AG04450 (cell line): ENCODE results near the gene GRID1. TPM values are rescaled to one million over a fixed set of nuclear protein-coding genes. Genes with fewer than 3 reads are reported as not detected.

Source experiments
- CTCF ChIA-PET: fragments of 300-600, 350-600 bp; formaldehyde crosslinking; extraction: SDS; loops from one replicate; lab custom pipeline; 2022; ENCODE audit warnings: antibody characterized with exemption, inconsistent platforms; lab: Charles Lee
- POLR2A ChIA-PET: fragments of 350-600 bp; formaldehyde crosslinking; extraction: SDS; loops from one replicate; lab custom pipeline; 2021; ENCODE audit warnings: antibody characterized with exemption, inconsistent platforms; lab: Yijun Ruan, JAX
- DNase-seq: peaks from one replicate; pipeline ENCODE4 v3.0.0-alpha.2; 2011; ENCODE audit warnings: low read depth, low spot score
- H3K27ac ChIP-seq: one replicate; pipeline ENCODE4 v1.5.1; 2012; ENCODE audit warnings: low read depth, low read length, control low read depth
- H3K27me3 ChIP-seq: one replicate; pipeline ENCODE4 v1.6.0; 2012; ENCODE audit warnings: low read length; ENCODE audit not compliant: control insufficient read depth, insufficient read depth
- H3K4me3 ChIP-seq: 2 replicates; pipeline ENCODE4 v1.5.1; 2011; ENCODE audit warnings: mild to moderate bottlenecking, low read depth, low read length, control low read depth
- H3K9me3 ChIP-seq: 2 replicates; pipeline ENCODE4 v1.5.1; 2012; ENCODE audit warnings: low read length; ENCODE audit not compliant: control insufficient read depth, insufficient read depth
- polyA plus RNA-seq: library from polyadenylated mRNA; depleted of rRNA; stranded (reverse); fragments of >200 nt; gene quantifications from 2 replicates; pipeline ENCODE4 v1.2.3, GENCODE V29; 2011
- TF ChIP-seq, protein P1 (sequence below): IDR thresholded peaks from 2 replicates; pipeline ENCODE4 v1.5.1; 2011; ENCODE audit warnings: low read depth, low read length, control low read depth, inconsistent platforms

GRID1 gene
- polyA plus RNA-seq, 1 experiment = not detected

DNA sequence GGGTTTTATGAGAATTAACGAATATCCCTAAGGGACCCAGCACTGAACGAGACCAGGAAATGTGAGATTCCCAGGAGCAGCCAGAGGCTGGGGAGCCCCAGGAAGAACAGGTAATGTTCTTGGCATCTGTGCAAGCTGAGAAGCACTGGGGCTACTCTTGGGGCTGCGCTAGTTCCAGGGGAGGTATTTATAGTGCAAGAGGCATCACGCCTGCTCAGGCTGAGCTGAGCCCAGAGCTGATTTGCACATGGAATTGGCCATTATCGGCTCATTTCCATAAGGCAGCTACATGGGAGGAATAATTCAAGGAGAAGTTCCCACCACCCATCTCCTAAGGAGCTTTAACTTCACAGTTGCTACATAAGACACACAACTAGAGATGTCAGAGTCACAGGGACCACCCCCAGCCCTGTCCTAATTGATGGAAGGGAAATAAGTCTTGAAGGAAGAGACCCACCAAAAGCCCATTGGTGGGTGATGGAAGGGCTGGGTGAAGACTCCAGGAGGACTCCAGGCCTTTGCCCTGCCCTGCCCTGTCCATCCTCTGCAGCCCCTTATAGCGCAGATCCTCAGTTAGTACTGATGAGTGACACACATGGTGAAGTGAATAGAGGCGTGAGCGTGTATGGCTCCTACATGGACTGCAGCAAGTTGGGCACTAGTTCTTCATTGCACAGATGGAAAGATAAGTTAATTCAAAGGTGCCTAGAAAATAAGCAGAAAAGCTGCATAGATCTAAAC lies 178.9 kb downstream of the GRID1 start:
- ChIA-PET POLR2A (no interaction called here), CTCF (no interaction called here)
- no peak for DNase-seq
- TF ChIP-seq, protein P1, sequence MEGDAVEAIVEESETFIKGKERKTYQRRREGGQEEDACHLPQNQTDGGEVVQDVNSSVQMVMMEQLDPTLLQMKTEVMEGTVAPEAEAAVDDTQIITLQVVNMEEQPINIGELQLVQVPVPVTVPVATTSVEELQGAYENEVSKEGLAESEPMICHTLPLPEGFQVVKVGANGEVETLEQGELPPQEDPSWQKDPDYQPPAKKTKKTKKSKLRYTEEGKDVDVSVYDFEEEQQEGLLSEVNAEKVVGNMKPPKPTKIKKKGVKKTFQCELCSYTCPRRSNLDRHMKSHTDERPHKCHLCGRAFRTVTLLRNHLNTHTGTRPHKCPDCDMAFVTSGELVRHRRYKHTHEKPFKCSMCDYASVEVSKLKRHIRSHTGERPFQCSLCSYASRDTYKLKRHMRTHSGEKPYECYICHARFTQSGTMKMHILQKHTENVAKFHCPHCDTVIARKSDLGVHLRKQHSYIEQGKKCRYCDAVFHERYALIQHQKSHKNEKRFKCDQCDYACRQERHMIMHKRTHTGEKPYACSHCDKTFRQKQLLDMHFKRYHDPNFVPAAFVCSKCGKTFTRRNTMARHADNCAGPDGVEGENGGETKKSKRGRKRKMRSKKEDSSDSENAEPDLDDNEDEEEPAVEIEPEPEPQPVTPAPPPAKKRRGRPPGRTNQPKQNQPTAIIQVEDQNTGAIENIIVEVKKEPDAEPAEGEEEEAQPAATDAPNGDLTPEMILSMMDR = no peak
- Histone ChIP-seq H3K9me3 (no peaks in the 10 kb centered on the region), H3K4me3 (no peak overlapping the region), H3K27ac (no peak overlapping the region), H3K27me3 (no peaks in the 10 kb centered on the region)

DNA sequence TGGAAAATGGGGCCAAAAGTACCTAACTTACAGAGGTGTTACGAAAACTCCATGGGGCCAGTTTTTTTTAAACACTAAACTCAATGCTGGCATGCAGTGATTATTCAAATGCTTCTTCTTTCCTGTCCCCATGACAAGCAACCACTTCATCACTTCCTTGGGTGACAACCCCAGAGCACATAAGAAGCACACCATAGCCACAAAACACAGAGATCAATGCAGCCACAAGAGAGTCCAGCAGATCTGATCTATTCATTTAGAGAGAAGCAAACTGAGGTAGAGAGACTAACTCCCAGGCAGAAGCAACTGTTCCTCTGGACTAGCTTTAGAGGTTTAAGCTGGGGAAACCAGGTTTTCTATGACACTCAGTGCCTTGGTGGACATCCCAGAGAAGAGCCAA lies 180.0 kb downstream of the GRID1 start:
- Histone ChIP-seq H3K4me3 (no peak overlapping the region), H3K27me3 (no peaks in the 10 kb centered on the region), H3K9me3 (no peaks in the 10 kb centered on the region), H3K27ac (no peak overlapping the region)
- ChIA-PET POLR2A (no interaction called here), CTCF (no interaction called here)
- TF ChIP-seq, protein P1 = no peak
- DNase-seq = no peak

DNA sequence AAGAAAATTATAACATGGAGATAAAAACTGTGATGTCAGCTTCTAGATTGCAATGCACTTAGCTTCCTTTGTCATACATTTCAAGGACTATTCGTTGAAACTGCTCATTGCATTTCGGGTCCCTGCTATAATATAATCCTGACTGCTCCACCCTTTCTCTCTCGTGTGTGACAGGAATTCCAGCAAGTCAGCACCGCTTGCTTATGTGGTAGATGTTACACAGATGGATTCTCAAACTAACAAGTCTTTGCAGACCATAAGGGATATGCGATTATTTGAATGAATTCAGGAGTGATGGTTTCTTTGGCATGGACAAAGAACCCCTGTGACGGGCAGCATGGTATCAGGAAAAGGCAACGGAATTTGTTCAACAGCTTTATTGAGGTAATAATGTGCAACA lies 184.0 kb downstream of the GRID1 start:
- no peak overlapping the region for H3K4me3 ChIP-seq
- H3K27me3 ChIP-seq = no peaks in the 10 kb centered on the region
- POLR2A ChIA-PET = no interaction called here
- TF ChIP-seq, protein P1 = no peak
- no peaks in the 10 kb centered on the region; the same call in 1 of the 2 replicates for H3K9me3 ChIP-seq
- DNase-seq = no peak
- CTCF ChIA-PET = no interaction called here
- H3K27ac ChIP-seq = no peak overlapping the region

DNA sequence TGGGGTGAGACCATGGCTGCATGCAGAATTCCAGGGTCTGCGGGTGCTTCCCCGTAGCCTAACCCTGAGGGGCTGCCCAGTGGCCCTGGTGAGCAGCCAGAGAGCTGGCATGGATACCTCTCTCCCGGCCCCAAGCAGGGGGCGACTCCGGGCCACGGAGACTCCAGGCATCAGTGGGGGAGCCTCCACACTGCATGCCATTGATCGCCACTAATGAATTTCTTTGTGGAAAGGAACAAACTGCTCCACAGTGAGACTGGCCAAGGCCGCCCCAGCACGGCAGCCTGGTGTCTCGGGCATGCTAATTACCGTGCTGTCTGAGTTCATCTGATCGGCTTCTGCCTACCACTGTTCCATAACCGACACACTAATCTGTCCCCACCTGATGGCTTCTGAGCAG lies 184.4 kb downstream of the GRID1 start:
- TF ChIP-seq, protein P1 = no peak
- no peaks in the 10 kb centered on the region; the same call in 1 of the 2 replicates for H3K9me3 ChIP-seq
- ChIA-PET CTCF (no interaction called here), POLR2A (no interaction called here)
- no peak for DNase-seq
- no peak overlapping the region for H3K27ac ChIP-seq
- no peak overlapping the region for H3K4me3 ChIP-seq
- H3K27me3 ChIP-seq = no peaks in the 10 kb centered on the region

DNA sequence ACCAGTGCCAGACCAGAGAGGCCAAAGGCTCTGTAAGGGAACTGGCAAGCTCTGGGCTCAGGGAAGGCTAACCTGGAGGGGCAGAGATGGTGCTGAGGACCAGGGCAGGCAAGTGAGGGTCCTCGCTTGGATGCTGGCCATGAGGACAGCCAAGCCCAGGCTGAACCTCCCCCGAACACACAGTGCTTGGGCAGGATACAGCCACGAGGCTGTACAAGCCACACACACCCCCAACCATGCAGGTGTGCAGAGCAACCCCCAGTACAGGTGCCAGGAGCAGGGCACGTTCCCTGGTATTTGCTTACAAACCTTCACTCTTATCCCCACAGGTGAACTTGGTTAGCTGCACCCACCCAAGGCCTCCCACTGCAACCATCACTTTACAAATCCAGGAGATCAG lies 185.7 kb downstream of the GRID1 start:
- no peak overlapping the region for H3K4me3 ChIP-seq

More for the DNA sequence above, 185.7 kb downstream of the GRID1 start:
- ChIA-PET POLR2A (no interaction called here), CTCF (no interaction called here)
- Histone ChIP-seq H3K9me3 (no peaks in the 10 kb centered on the region; the same call in 1 of the 2 replicates), H3K27ac (no peak overlapping the region), H3K27me3 (no peaks in the 10 kb centered on the region)
- TF ChIP-seq, protein P1 = no peak
- DNase-seq = no peak
